Brain microvascular endothelial cell (primary cell): ENCODE results near the gene ARHGEF16.

Experiments used
- DNase-seq: peaks from one replicate; pipeline ENCODE4 v3.0.0-alpha.2; 2020
- H3K27ac ChIP-seq: fragments of 250-450 bp; sonication (Bioruptor Pico); 2 replicates; pipeline ENCODE4 v1.5.1; 2020; ENCODE audit warnings: mild to moderate bottlenecking, moderate library complexity
- H3K27me3 ChIP-seq: fragments of 250-450 bp; sonication (Bioruptor Pico); replicated peaks from 2 replicates; pipeline ENCODE4 v1.5.1; 2020; ENCODE audit warnings: mild to moderate bottlenecking
- H3K36me3 ChIP-seq: fragments of 250-450 bp; sonication (Bioruptor Pico); replicated peaks from 2 replicates; pipeline ENCODE4 v1.5.1; 2020; ENCODE audit warnings: mild to moderate bottlenecking
- H3K4me3 ChIP-seq: 2 replicates; pipeline ENCODE4 v1.5.1; 2011; ENCODE audit warnings: low read depth, mild to moderate bottlenecking, control low read depth, low read length, moderate library complexity
- in situ Hi-C: cut with HindIII; loops from 2 replicates; pipeline ENCODE4 v1.10.0; 2017; ENCODE audit warnings: low sequenced_read_pairs, low pct_ligation_motif_present
- TF ChIP-seq, protein P1 (sequence below): IDR thresholded peaks from 2 replicates; pipeline ENCODE4 v1.5.1; 2011; ENCODE audit warnings: low read depth, mild to moderate bottlenecking, moderate library complexity, low read length, control low read depth, inconsistent platforms; ENCODE audit errors: missing control alignments

ARHGEF16 gene

DNA sequence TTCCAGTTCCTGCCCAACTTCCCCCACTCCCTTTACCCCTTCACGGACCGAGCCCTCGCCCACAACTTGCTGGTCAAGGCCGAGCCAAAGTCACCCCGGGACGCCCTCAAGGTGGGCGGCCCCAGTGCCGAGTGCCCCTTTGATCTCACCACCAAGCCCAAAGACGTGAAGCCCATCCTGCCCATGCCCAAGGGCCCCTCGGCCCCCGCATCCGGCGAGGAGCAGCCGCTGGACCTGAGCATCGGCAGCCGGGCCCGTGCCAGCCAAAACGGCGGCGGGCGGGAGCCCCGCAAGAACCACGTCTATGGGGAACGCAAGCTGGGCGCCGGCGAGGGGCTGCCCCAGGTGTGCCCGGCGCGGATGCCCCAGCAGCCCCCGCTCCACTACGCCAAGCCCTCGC, 42.1 kb upstream of the ARHGEF16 start:
- Histone ChIP-seq H3K4me3 (no peak overlapping the region), H3K27ac (no peak overlapping the region), H3K36me3 (no peaks in the 10 kb centered on the region), H3K27me3 (no peaks in the 10 kb centered on the region)
- in situ Hi-C loops, result loop anchor here (25.0 kb wide), 1 partner anchor 350 kb away; the partner anchor contains the start of gene PRDM16
- no peak for DNase-seq
- TF ChIP-seq, protein P1, sequence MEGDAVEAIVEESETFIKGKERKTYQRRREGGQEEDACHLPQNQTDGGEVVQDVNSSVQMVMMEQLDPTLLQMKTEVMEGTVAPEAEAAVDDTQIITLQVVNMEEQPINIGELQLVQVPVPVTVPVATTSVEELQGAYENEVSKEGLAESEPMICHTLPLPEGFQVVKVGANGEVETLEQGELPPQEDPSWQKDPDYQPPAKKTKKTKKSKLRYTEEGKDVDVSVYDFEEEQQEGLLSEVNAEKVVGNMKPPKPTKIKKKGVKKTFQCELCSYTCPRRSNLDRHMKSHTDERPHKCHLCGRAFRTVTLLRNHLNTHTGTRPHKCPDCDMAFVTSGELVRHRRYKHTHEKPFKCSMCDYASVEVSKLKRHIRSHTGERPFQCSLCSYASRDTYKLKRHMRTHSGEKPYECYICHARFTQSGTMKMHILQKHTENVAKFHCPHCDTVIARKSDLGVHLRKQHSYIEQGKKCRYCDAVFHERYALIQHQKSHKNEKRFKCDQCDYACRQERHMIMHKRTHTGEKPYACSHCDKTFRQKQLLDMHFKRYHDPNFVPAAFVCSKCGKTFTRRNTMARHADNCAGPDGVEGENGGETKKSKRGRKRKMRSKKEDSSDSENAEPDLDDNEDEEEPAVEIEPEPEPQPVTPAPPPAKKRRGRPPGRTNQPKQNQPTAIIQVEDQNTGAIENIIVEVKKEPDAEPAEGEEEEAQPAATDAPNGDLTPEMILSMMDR, result no peak

DNA sequence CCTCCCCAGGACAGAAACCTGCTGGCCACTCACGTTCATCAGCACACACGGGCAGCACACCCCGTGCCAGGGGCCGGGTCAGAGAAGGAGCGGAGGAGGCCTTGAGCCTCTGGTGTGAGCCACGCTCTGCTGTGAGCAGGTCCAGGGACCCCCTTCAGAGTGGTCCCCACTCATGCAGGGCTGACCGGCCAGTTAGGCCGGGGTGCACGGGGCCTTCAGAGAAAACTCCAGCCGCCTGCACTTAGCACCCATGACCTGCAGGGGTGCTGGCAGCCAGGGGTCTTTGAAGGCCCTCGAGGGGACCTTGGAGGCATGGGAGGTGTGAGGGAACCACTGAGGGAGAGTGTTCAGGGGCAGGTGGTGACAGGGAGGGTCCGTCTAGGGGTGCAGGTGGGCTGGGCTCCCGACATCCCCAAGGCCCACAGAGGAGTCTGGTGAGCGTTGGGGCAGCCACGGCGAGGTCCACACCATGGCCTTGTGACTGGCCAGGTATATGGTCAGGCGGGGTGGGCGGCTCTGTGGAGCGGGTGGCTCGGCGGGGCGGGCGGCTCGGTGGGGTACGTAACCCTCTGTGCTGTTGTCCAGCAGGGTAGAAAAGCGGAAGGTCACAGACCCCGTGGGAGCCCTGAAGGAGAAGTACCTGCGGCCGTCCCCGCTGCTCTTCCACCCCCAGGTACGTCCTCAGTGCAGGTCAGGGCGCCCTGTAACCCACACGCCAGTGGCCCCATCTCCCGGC, 40.3 kb upstream of the ARHGEF16 start:
- Histone ChIP-seq H3K27ac (no peak overlapping the region), H3K4me3 (no peak overlapping the region), H3K36me3 (no peaks in the 10 kb centered on the region), H3K27me3 (no peaks in the 10 kb centered on the region)
- in situ Hi-C loops, result loop anchor here (25.0 kb wide), 1 partner anchor 352 kb away; the partner anchor contains the start of gene PRDM16
- TF ChIP-seq, protein P1, result peak; percentile 14
- DNase-seq, result no peak

DNA sequence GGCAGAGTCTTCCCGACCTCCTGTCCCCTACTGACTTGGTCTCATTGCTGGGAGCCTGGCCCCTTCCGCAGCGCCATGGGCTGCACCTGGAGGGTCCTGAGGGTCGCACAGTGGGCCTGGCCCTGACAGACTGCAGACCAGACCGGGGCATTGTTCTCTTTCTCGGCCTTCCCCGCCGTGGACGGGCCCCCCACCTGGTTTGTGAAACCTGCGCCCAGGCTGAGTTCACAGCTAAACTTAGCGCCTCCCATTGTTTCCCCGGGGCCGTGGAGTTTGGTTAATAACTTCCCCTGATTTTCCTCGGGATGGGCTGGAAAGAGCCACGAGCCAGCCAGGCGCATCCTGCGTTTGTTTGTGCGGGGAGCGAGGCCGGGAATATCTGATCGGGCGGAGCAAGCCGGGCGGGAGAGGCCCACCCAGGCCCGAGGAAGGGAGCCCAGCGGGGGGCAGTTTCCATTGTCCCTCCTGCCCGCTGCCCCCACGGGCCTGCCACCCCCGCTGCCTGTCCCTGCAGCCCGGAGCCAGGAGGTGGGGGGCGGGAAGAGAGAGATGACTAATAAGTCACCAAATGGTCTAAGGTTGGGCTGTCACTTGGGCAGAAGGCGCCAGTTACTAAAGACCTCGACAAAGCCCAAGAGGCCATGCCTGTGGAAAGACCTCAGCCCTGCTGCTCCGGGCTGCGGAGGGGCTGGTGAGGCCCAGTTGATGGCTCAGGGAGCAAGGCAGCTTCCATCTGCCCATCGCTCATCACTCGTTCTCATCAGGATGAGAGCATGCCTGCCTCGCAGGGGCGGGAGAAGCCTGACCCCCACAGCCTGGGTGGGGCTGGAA, 39.0 kb upstream of the ARHGEF16 start:
- Histone ChIP-seq H3K27ac (no peak overlapping the region), H3K4me3 (no peak overlapping the region), H3K27me3 (no peaks in the 10 kb centered on the region), H3K36me3 (no peaks in the 10 kb centered on the region)
- in situ Hi-C loops, result loop anchor here (25.0 kb wide), 1 partner anchor 353 kb away; the partner anchor contains the start of gene PRDM16
- no peak for DNase-seq
- TF ChIP-seq, protein P1, result no peak

DNA sequence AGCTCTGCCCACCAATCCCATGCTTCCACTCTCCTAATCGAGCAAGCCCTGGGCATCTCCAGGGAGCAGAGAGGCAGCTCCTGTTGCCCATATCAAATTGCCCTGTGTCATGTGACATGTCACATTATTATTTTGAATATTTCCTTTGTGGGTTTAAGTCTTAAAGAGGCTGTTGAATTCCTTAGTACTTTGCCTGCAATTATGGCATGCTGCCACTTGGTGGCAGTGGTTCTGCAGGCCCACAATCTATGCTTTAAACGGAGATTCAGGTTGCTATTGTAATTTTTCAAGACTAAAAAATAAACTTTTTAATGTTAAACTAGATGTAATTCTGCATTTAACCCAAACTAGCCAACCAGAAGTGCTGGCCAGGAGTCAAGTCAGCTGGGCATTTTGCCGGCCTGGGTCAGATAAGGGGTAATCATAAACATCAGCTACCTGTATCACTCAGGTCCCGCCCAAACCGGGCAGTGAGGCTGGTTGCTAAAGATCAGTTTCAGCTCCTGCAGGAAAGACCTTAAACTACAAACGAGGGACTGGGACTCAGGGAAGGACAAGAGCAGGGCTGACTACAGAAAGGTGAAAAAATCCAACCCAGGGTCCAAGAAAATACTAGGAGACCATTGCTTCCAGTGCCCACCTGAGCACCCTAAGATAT, 37.3 kb upstream of the ARHGEF16 start:
- Histone ChIP-seq H3K27me3 (no peaks in the 10 kb centered on the region), H3K4me3 (no peak overlapping the region), H3K27ac (no peak overlapping the region), H3K36me3 (no peaks in the 10 kb centered on the region)
- in situ Hi-C loops, result loop anchor here (25.0 kb wide), 1 partner anchor 355 kb away; the partner anchor contains the start of gene PRDM16
- TF ChIP-seq, protein P1, result peak; percentile 57
- no peak for DNase-seq

DNA sequence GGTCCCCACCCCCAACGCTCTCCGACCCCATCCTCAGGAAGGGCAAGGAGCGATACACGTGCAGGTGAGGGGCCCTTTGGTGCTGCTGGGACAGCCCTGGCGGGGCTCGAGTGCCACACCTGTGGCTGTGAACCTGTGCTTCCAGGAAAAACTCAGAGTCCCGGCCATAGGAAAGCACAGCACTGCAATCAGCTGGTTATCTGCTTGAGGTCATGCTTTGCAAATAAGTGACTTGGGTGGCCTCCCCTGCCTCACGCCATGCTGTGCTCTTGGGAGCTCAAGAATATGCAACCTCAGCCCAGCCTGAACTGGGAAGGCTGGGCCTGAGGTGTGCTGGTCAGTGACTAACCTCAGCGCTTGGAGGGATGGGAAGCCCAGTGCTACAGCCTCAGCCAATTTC, 36.5 kb upstream of the ARHGEF16 start:
- Histone ChIP-seq H3K4me3 (no peak overlapping the region), H3K27me3 (no peaks in the 10 kb centered on the region), H3K36me3 (no peaks in the 10 kb centered on the region), H3K27ac (no peak overlapping the region)
- DNase-seq, result no peak
- in situ Hi-C loops, result loop anchor here (25.0 kb wide), 1 partner anchor 356 kb away; the partner anchor contains the start of gene PRDM16
- TF ChIP-seq, protein P1, result no peak
